NCI-H2227 treated with DMSO at 0.1 percent for 48 hours (cell line): ENCODE measurements around the gene MFAP2.
"Not testable (repeated sequence)": the region's sequence is repeated elsewhere in the genome, so short reads cannot be mapped to it uniquely, and the experiment has no call there.

Experiments
- DNase-seq: peaks from one replicate; lab custom pipeline; 2025; lab: John Stamatoyannopoulos, UW

MFAP2 gene

GRCh38 chr1:16979475-16980327 is 719 bp downstream of the MFAP2 start:
- DNase-seq, result no peak

GRCh38 chr1:16978567-16979474 is 1.6 kb downstream of the MFAP2 start:
- no peak for DNase-seq

GRCh38 chr1:16978139-16978538 is 2.3 kb downstream of the MFAP2 start:
- DNase-seq, result no peak

- DNase-seq, result no peak
Observed at GRCh38 chr1:16977377-16977776, 3.0 kb downstream of the MFAP2 start.

GRCh38 chr1:16976966-16977365 is 3.5 kb downstream of the MFAP2 start:
- no peak for DNase-seq

GRCh38 chr1:16975838-16976237 is 4.6 kb downstream of the MFAP2 start:
- no peak for DNase-seq

- no peak for DNase-seq
Observed at GRCh38 chr1:16975211-16975610, 5.2 kb downstream of the MFAP2 start.

- no peak for DNase-seq
Observed at GRCh38 chr1:16973215-16973614, 7.2 kb downstream of the MFAP2 start.

- no peak for DNase-seq
Observed at GRCh38 chr1:16972189-16972895, 8.1 kb downstream of the MFAP2 start.

GRCh38 chr1:16971341-16972188 is 8.9 kb downstream of the MFAP2 start:
- no peak for DNase-seq

GRCh38 chr1:16970132-16970910 is 10.1 kb downstream of the MFAP2 start:
- DNase-seq, result no peak

GRCh38 chr1:16969651-16970050 is 10.8 kb downstream of the MFAP2 start:
- DNase-seq, result no peak

GRCh38 chr1:16969057-16969611 is 11.3 kb downstream of the MFAP2 start:
- DNase-seq, result no peak

- no peak for DNase-seq
Observed at GRCh38 chr1:16968372-16968771, 12.0 kb downstream of the MFAP2 start.

- no peak for DNase-seq
Observed at GRCh38 chr1:16967962-16968361, 12.5 kb downstream of the MFAP2 start.

- DNase-seq, result no peak
Observed at GRCh38 chr1:16967095-16967575, 13.3 kb downstream of the MFAP2 start.

GRCh38 chr1:16966282-16966681 is 14.1 kb downstream of the MFAP2 start:
- no peak for DNase-seq

- no peak for DNase-seq
Observed at GRCh38 chr1:16965486-16966067, 14.8 kb downstream of the MFAP2 start.

GRCh38 chr1:16964169-16964568 is 16.3 kb downstream of the MFAP2 start:
- not testable (repeated sequence) for DNase-seq
